ENCODE measurements around the gene BCR.
A peak's percentile ranks its signal among the peaks of the same experiment; 100 is the strongest.
"Not testable (repeated sequence)": the region's sequence is repeated elsewhere in the genome, so short reads cannot be mapped to it uniquely, and the experiment has no call there.

Gene BCR

DNA sequence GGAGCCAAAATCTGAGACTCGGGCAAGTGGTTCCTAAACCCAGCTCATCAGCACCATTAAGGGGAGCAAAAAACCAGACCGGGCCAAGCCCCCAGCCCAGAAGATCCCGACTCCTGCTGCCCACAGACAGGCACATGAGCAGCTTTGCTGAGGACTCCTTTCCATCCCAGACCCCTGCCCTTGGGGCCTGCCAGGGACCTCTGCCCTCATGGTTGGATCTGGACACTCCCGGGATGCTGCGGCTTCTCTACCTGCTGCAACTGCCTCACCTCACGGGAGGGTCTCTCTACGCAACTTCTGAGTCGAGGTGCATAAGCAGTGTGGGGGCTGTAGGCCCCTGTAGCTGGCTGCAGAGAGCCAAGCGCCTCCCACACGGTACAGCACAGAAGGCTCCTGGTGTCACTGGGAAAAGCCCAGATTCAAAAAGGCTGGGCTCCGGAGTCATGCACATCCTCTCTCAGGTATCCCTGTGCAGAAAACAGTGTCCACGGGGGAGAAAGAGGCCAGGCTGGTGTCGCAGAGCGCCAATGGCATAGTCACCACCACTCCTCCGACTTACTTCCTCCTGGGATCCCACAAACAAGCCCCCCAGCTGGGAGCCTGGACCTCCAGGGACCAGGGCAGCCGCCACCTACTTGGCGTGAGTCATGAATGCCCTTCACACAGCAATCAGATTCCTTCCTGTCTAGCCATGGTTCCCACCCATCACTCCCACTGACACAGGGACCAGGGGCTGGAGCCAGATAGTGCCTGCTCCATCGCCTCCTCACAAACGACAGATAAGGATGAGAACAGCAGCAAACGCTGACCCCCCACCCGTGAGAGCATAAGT lies 122.1 kb downstream of the BCR start:
- no peaks in the 10 kb centered on the region for H3K9me3 Mint-ChIP-seq
- no peak overlapping the region for H3K4me3 Mint-ChIP-seq
- no peak overlapping the region for H3K27ac Mint-ChIP-seq
- H3K4me1 Mint-ChIP-seq = peaks cover 6% of the 10 kb centered on the region
- peaks cover 52% of the 10 kb centered on the region for H3K36me3 Mint-ChIP-seq (ENCODE audit: low read depth)
- TF ChIP-seq, protein P1, sequence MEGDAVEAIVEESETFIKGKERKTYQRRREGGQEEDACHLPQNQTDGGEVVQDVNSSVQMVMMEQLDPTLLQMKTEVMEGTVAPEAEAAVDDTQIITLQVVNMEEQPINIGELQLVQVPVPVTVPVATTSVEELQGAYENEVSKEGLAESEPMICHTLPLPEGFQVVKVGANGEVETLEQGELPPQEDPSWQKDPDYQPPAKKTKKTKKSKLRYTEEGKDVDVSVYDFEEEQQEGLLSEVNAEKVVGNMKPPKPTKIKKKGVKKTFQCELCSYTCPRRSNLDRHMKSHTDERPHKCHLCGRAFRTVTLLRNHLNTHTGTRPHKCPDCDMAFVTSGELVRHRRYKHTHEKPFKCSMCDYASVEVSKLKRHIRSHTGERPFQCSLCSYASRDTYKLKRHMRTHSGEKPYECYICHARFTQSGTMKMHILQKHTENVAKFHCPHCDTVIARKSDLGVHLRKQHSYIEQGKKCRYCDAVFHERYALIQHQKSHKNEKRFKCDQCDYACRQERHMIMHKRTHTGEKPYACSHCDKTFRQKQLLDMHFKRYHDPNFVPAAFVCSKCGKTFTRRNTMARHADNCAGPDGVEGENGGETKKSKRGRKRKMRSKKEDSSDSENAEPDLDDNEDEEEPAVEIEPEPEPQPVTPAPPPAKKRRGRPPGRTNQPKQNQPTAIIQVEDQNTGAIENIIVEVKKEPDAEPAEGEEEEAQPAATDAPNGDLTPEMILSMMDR (IDR thresholded peaks at IDR 0.05) = no peak
- peaks cover 3% of the 10 kb centered on the region for H3K27me3 Mint-ChIP-seq (ENCODE audit: low read depth, poor library complexity)
- DNase-seq = no peak

DNA sequence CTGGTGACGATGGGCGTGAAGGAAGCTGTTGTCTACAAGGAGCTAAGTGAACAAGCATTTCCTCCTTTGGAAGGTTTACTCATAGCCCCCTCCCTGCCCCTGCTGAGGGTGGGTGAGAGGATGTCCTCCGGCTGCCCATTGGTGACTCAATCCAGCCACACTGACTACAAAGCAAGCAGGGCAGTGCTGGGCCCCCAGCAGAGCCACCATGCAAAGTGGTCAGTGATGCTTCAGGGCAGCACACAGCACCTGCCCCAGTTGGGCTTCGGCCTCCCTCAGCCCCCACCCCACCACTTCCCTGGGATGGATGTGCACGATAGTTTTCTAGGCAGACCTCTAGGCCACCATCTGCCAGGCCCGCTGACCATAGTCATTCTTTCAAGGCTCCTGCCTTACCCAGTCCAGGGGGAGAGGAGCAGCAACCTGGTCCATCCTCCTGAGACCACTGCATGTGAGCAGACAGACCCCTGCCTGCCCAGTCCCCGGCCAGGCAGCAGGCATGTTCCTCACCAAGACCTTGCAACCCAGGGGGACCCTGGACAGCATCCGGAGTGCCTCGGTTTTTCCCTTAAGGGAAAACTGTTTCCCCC lies 125.1 kb downstream of the BCR start:
- H3K27me3 Mint-ChIP-seq (ENCODE audit: low read depth, poor library complexity) = peaks cover 3% of the 10 kb centered on the region
- peaks cover 12% of the 10 kb centered on the region for H3K4me1 Mint-ChIP-seq
- TF ChIP-seq, protein P1 (IDR thresholded peaks at IDR 0.05) = no peak
- H3K4me3 Mint-ChIP-seq = no peak overlapping the region
- H3K9me3 Mint-ChIP-seq = no peaks in the 10 kb centered on the region
- no peak for DNase-seq
- peak overlapping the region; percentile 51 for H3K27ac Mint-ChIP-seq
- peaks cover 26% of the 10 kb centered on the region for H3K36me3 Mint-ChIP-seq (ENCODE audit: low read depth)

DNA sequence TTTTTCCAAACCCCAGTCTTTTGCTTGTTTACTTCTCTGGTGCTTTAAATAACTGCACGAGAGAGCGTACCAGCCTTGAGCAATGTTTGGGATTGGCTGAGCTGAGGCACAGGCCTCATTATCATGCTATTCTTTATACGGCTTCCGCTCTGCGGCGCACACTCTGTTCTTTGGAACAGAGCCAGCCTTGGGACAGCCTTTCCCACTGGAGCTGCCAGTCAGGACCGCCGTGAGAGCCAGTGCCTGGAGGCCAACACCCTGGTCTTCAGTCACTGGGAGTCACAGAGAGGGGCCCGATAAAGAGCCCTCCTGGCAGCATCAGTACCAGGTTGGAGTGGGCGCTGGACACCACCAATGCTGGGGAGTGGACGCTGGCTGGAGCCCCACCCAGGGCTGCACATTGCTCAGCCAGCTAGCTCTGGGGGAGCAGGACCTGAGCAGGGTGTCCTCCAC lies 125.6 kb downstream of the BCR start:
- peaks cover 2% of the 10 kb centered on the region for H3K27me3 Mint-ChIP-seq (ENCODE audit: low read depth, poor library complexity)
- no peaks in the 10 kb centered on the region for H3K9me3 Mint-ChIP-seq
- H3K4me1 Mint-ChIP-seq = peaks cover 14% of the 10 kb centered on the region
- peaks cover 26% of the 10 kb centered on the region for H3K36me3 Mint-ChIP-seq (ENCODE audit: low read depth)
- DNase-seq = no peak
- no peak overlapping the region for H3K27ac Mint-ChIP-seq
- TF ChIP-seq, protein P1 (IDR thresholded peaks at IDR 0.05) = no peak
- no peak overlapping the region for H3K4me3 Mint-ChIP-seq

DNA sequence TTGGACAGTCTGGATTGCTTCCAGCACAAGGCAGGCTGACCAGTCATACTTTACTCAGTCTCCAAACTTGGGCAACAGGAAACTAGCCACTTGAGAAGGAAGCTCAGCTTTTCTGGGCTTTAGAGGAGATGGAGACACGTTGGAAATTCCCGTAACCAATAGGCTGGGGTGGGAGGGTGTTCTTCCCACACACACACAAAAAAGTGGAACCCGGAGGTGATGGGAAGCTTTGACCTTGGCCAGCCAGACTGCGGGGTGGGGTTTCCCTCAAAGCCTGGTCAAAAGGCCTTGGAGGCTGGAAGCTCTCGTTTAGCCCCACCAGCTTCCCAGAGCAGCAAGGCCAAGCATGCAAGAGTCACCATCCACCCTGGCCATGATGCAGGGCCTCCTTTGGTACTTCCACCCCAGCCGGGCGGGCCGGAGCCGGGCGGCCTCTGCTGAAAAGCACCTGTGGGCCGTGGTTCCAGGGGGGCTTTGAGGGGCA lies 126.2 kb downstream of the BCR start:
- H3K27ac Mint-ChIP-seq = no peak overlapping the region
- H3K4me1 Mint-ChIP-seq = peaks cover 14% of the 10 kb centered on the region
- no peak for DNase-seq
- peaks cover 23% of the 10 kb centered on the region for H3K36me3 Mint-ChIP-seq (ENCODE audit: low read depth)
- no peak overlapping the region for H3K4me3 Mint-ChIP-seq
- TF ChIP-seq, protein P1 (IDR thresholded peaks at IDR 0.05) = no peak
- no peaks in the 10 kb centered on the region for H3K27me3 Mint-ChIP-seq (ENCODE audit: low read depth, poor library complexity)
- no peaks in the 10 kb centered on the region for H3K9me3 Mint-ChIP-seq

DNA sequence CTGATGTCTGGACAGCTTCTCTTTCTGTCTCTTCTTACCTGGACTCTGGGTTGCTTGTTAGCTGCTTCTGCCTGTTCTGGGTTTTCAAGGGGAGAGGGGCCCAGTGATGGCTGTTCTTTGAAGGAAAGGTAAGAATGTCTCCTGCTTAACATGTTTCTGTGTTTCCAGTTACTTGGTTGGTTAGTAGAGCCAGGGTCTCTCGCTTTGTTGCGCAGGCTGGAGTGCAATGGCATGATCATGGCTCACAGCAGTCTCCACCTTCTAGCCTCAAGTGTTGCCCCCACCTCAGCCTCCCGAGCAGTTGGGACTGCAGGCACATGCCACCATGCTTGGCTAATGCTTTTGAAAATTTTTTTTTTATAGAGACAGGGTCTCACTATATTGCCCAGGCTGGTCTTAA lies 126.6 kb downstream of the BCR start:
- peaks cover 22% of the 10 kb centered on the region for H3K36me3 Mint-ChIP-seq (ENCODE audit: low read depth)
- H3K4me1 Mint-ChIP-seq = peaks cover 14% of the 10 kb centered on the region
- TF ChIP-seq, protein P1 (IDR thresholded peaks at IDR 0.05) = no peak
- no peaks in the 10 kb centered on the region for H3K9me3 Mint-ChIP-seq
- H3K4me3 Mint-ChIP-seq = no peak overlapping the region
- no peaks in the 10 kb centered on the region for H3K27me3 Mint-ChIP-seq (ENCODE audit: low read depth, poor library complexity)
- H3K27ac Mint-ChIP-seq = no peak overlapping the region
- DNase-seq = no peak

DNA sequence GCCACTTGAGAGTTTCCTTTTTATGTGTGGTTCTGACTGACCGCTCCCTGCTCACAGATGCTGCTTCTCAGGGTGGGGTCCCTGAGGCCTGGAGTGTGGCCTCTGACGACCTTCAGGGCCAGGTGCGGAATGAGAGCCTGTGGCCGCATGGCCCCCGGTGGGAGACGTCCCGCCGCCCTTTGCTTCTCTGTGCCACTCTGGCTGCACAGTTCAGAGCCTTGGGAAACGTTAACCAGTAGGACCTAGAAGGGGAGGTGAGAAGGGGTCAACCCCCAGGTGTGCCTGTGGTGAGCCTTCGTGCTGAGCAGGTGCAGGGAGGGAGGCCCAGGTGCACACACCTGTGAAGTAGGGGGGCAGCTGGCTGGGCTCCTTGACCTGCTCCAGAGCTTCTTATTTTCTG lies 127.2 kb downstream of the BCR start:
- not testable (repeated sequence) for H3K9me3 Mint-ChIP-seq; DNase-seq; H3K27ac Mint-ChIP-seq; H3K27me3 Mint-ChIP-seq (ENCODE audit: low read depth, poor library complexity); H3K4me3 Mint-ChIP-seq
- H3K36me3 Mint-ChIP-seq (ENCODE audit: low read depth) = peaks cover 21% of the 10 kb centered on the region
- peaks cover 14% of the 10 kb centered on the region for H3K4me1 Mint-ChIP-seq

DNA sequence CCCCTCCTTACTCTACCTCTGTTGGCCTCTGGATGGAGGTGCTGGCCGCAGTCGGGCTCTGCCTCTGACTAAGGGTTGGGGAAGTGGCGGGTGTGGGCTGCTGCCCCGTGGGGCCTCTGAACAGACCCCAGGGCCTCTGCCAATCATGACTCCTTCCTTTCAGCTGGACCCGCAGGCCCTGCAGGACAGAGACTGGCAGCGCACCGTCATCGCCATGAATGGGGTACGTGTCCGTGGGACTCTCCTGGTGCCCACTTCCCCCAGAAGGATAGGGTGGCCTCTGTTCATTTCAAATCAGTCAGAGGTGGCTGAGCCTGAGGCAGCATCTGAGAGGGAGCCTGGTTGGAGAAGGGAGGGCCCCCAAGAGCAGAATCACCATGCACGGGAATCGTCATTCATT lies 129.0 kb downstream of the BCR start:
- DNase-seq = not testable (repeated sequence)

DNA sequence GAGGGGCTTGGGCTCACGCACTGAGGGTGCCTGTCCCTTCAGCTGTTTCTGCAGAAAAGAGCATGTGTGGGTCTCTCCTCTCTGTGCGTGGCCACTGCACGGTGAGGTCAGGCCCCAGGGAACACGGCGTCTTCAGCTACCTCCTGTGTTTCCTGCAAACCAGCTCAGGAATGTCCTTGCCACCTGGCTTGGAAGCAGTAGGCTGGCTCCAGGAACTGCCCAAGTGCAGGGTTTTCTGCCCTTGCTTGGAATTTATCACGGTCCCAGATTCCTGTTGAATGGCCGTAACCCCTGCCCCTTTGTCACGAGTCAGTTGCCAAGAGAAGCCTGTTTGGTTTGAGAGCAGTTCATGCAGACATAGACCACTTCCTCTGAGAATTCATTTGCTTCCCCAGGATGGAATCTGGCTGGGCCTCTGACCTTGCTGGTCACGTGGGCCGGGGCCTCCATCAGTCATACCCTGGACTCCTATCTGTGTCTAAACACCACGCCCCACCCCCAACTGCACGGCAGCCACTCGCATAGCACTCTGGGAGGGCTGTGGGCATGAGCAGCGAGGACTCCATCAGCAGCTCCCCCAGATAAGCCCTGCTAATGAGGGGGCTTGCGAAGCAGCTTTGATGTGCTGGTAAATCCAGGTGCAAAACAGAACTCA lies 130.3 kb downstream of the BCR start:
- peak overlapping the region; percentile 75 for H3K27ac Mint-ChIP-seq
- H3K36me3 Mint-ChIP-seq (ENCODE audit: low read depth); H3K4me3 Mint-ChIP-seq; H3K27me3 Mint-ChIP-seq (ENCODE audit: low read depth, poor library complexity); H3K9me3 Mint-ChIP-seq: not testable (repeated sequence)
- H3K4me1 Mint-ChIP-seq = peaks cover 18% of the 10 kb centered on the region
- DNase-seq = peak; percentile 41

More for the DNA sequence above, 129.0 kb downstream of the BCR start:
- H3K27me3 Mint-ChIP-seq (ENCODE audit: low read depth, poor library complexity); H3K36me3 Mint-ChIP-seq (ENCODE audit: low read depth); H3K9me3 Mint-ChIP-seq; H3K27ac Mint-ChIP-seq; H3K4me3 Mint-ChIP-seq: not testable (repeated sequence)
- H3K4me1 Mint-ChIP-seq = peaks cover 14% of the 10 kb centered on the region
